Gastrocnemius medialis (tissue), 4 donors: ENCODE results near the gene VSIG10L2. TPM values are rescaled to one million over a fixed set of nuclear protein-coding genes. Genes with fewer than 3 reads are reported as not detected.

ENCODE experiments used
- ATAC-seq, 2 donors: fragments of 150-250 bp; one replicate each; pipeline ENCODE4 v1.9.1; 2016
- DNase-seq, 2 donors: peaks; one replicate each; pipeline ENCODE4 v3.0.0-alpha.2; 2019
- H3K27ac ChIP-seq, 4 donors: fragments of 200-600 bp; sonication (generic); 1 replicate in 1 of 4; 2 replicates in 3 of 4; pipeline ENCODE4 v1.5.1; 2016 to 2018; ENCODE audit warnings: mild to moderate bottlenecking in 2 of 4, moderate library complexity in 1 of 4
- H3K27me3 ChIP-seq, 3 donors: fragments of 200-600 bp; sonication (generic) in 2 of 3; 1 replicate in 1 of 3; 2 replicates in 2 of 3; pipeline versions ENCODE4 v1.5.1 to v1.6.0; 2016 to 2019; ENCODE audit warnings: mild to moderate bottlenecking in 1 of 3, moderate library complexity in 1 of 3
- H3K36me3 ChIP-seq, 2 donors: fragments of 200-600 bp; sonication (generic) in 1 of 2; one replicate each; pipeline ENCODE4 v1.5.1; 2017 to 2018
- H3K4me1 ChIP-seq, 2 donors: fragments of 200-600 bp; sonication (generic) in 1 of 2; one replicate each; pipeline ENCODE4 v1.5.1; 2016 to 2017; ENCODE audit warnings: mild to moderate bottlenecking in 2 of 2
- H3K4me3 ChIP-seq, 4 donors: fragments of 200-600 bp; sonication (generic) in 3 of 4; 1 replicate in 1 of 4; 2 replicates in 3 of 4; pipeline ENCODE4 v1.5.1; 2016 to 2019; ENCODE audit warnings: mild to moderate bottlenecking in 2 of 4
- H3K9me3 ChIP-seq, 3 donors: fragments of 200-600 bp; sonication (generic) in 2 of 3; 1 replicate in 1 of 3; 2 replicates in 2 of 3; pipeline ENCODE4 v1.5.1; 2016 to 2019
- CTCF ChIP-seq, 5 experiments: fragments of 450-650 bp in 3 of 5; fragments of 200-600 bp in 2 of 5; sonication (generic) in 2 of 5; IDR thresholded peaks in 4 of 5; conservative IDR thresholded peaks in 1 of 5; 1 replicate in 4 of 5; 2 replicates in 1 of 5; pipeline ENCODE4 v1.5.1; 2016 to 2019; ENCODE audit warnings: antibody characterized with exemption in 5 of 5, mild to moderate bottlenecking in 3 of 5, moderate library complexity in 3 of 5
- POLR2A ChIP-seq, 2 donors: fragments of 450-650 bp; IDR thresholded peaks; one replicate each; pipeline ENCODE4 v1.6.1; 2017; ENCODE audit warnings: antibody characterized with exemption in 2 of 2, mild to moderate bottlenecking in 2 of 2, moderate library complexity in 2 of 2
- in situ Hi-C, 4 donors: fragments of 200-750 bp; cut with MboI; loops; one replicate each; pipeline versions ENCODE4 v1.15.0 to v1.8.0; 2017; ENCODE audit warnings: low sequenced_read_pairs in 4 of 4
- intact Hi-C: fragments of 100-400 bp; cut with DNase I; formaldehyde crosslinking; loops from one replicate; pipeline ENCODE4 v1.15.1; 2023; ENCODE audit warnings: low total_unique reads
- total RNA-seq, 4 donors: library from RNA; depleted of rRNA; stranded (reverse); fragments of >200 nt; gene quantifications; one replicate each; pipeline versions ENCODE4 v1.1.0 to v1.2.3, GENCODE V29; 2016

VSIG10L2 gene
- total RNA-seq, 4 donors from 2014 or later, result 0.10 TPM; not detected in 3

GRCh38 chr11:125935056-125935455, 10.8 kb upstream of the VSIG10L2 start:
- no peak for ATAC-seq
- no peaks in the 10 kb centered on the region for H3K27me3 ChIP-seq
- H3K36me3 ChIP-seq, result no peaks in the 10 kb centered on the region
- H3K27ac ChIP-seq, result no peak overlapping the region
- H3K9me3 ChIP-seq, result no peaks in the 10 kb centered on the region
- in situ Hi-C loops (loop anchor here in 1 of 4 donors (10.0 kb wide), 1 partner anchor 260 kb away; no protein-coding TSS in a partner anchor), intact Hi-C loops (no loop called here)
- no peaks in the 10 kb centered on the region for H3K4me1 ChIP-seq
- DNase-seq, result no peak
- TF ChIP-seq POLR2A (IDR thresholded peaks at IDR 0.05) (no peak), CTCF (IDR thresholded peaks at IDR 0.05 in 4 of 5, conservative IDR thresholded peaks at IDR 0.05 in 1 of 5) (no peak)
- H3K4me3 ChIP-seq, result no peak overlapping the region

GRCh38 chr11:125935618-125936199, 10.1 kb upstream of the VSIG10L2 start:
- Histone ChIP-seq H3K27me3 (no peaks in the 10 kb centered on the region), H3K9me3 (no peaks in the 10 kb centered on the region), H3K36me3 (no peaks in the 10 kb centered on the region), H3K27ac (no peak overlapping the region), H3K4me1 (no peaks in the 10 kb centered on the region), H3K4me3 (no peak overlapping the region)
- ATAC-seq (no peak), DNase-seq (no peak)
- in situ Hi-C loops (loop anchor here in 1 of 4 donors (10.0 kb wide), 1 partner anchor 259 kb away; no protein-coding TSS in a partner anchor), intact Hi-C loops (no loop called here)
- no peak for TF ChIP-seq POLR2A (IDR thresholded peaks at IDR 0.05)
- TF ChIP-seq CTCF (IDR thresholded peaks at IDR 0.05 in 4 of 5, conservative IDR thresholded peaks at IDR 0.05 in 1 of 5), result no peak

GRCh38 chr11:125938418-125938817, 7.4 kb upstream of the VSIG10L2 start:
- Histone ChIP-seq H3K4me1 (peaks cover 0 to 6% of the 10 kb centered on the region in 2 donors), H3K27me3 (no peaks in the 10 kb centered on the region), H3K9me3 (no peaks in the 10 kb centered on the region), H3K36me3 (no peaks in the 10 kb centered on the region), H3K4me3 (no peak overlapping the region), H3K27ac (no peak overlapping the region)
- ATAC-seq (no peak), DNase-seq (no peak)
- intact Hi-C loops (no loop called here), in situ Hi-C loops (loop anchor here in 1 of 4 donors (10.0 kb wide), 1 partner anchor 256 kb away; no protein-coding TSS in a partner anchor)
- TF ChIP-seq POLR2A (IDR thresholded peaks at IDR 0.05), result no peak
- TF ChIP-seq CTCF (IDR thresholded peaks at IDR 0.05 in 4 of 5, conservative IDR thresholded peaks at IDR 0.05 in 1 of 5), result no peak

GRCh38 chr11:125939081-125939521, 6.7 kb upstream of the VSIG10L2 start:
- in situ Hi-C loops (loop anchor here in 1 of 4 donors (10.0 kb wide), 1 partner anchor 256 kb away; no protein-coding TSS in a partner anchor), intact Hi-C loops (no loop called here)
- no peak for TF ChIP-seq POLR2A (IDR thresholded peaks at IDR 0.05)
- TF ChIP-seq CTCF (IDR thresholded peaks at IDR 0.05 in 4 of 5, conservative IDR thresholded peaks at IDR 0.05 in 1 of 5), result no peak
- H3K36me3 ChIP-seq, result no peaks in the 10 kb centered on the region
- peaks cover 0 to 6% of the 10 kb centered on the region in 2 donors for H3K4me1 ChIP-seq
- no peaks in the 10 kb centered on the region for H3K27me3 ChIP-seq
- H3K4me3 ChIP-seq, result no peak overlapping the region
- DNase-seq (no peak), ATAC-seq (no peak)
- no peaks in the 10 kb centered on the region for H3K9me3 ChIP-seq
- H3K27ac ChIP-seq, result no peak overlapping the region
